HG02885 (cell line): ENCODE data around the gene MRPL52.
A peak's percentile ranks its signal among the peaks of the same experiment; 100 is the strongest.
"Not testable (repeated sequence)": the region's sequence is repeated elsewhere in the genome, so short reads cannot be mapped to it uniquely, and the experiment has no call there.

ENCODE experiments used
- ATAC-seq: cut with Tn5 transposase; IDR thresholded peaks from one replicate; pipeline ENCODE4 v1.9.1; 2021; ENCODE audit warnings: mild to moderate bottlenecking; ENCODE audit not compliant: unreplicated experiment, poor library complexity

MRPL52 gene

DNA sequence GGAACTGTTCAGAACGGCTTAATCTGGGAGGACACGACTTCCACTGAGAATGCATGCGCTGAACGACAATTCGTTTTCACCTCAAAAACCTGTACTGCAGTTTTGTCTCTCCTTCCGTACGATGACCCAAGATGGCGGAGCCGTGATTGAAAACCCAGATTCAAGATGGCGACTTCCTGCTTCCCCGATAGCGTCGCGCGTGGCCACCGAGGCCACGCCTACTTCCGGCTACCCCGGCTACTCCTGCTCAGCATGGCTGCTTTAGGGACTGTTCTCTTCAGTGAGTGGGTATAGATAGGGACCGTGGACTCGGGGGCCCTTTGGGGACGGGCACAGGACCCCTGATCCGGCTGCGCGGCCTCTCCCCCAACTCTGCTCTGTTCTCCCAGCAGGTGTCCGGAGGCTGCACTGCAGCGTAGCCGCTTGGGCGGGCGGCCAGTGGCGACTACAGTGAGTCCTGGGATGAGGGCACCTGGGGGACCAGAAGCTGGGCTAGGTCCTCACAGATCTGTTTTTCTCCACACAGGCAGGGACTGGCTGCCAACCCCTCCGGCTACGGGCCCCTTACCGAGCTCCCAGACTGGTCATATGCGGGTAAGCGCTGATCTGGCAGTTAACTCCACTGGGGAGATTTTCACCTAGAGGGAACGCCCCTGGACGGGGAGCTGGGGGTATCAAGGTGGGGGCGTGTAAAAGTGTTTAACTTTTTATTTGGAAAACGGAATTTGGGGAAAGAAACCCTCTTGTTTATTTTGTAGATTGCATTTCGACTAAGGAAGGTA is at the start of gene MRPL52:
TSS of gene MRPL52 (plus strand) at position 227 of the 782 bp plus-strand sequence. CDS start at position 253, 26 bp downstream.
- peak; percentile 95 for ATAC-seq

GRCh38 chr14:22780105-22780679 is 49.5 kb upstream of the MRPL52 start:
- ATAC-seq, result no peak

- ATAC-seq, result no peak
Observed at GRCh38 chr14:22780941-22781300, 48.8 kb upstream of the MRPL52 start.

- ATAC-seq, result no peak
Observed at GRCh38 chr14:22781301-22781991, 48.2 kb upstream of the MRPL52 start.

- no peak for ATAC-seq
Observed at GRCh38 chr14:22786685-22787084, 43.0 kb upstream of the MRPL52 start.

DNA sequence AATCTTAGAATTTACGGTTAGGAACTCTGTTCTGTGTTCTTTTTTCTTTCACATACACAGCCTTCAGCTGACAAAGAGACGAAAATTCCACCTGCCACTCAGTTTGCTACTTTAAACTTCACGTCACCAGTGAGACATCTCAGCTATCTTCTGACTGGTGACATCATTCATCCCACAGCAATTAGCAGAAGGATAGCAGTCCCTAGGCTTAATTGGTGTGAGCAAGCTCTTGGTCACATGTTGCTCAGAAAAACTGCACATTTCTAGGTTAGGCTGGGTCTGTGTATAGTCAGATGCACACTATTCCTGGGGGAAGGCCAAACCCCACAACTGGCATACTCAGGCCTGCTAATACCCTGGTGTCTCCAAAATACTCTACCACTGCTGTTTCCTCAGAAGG is 38.4 kb upstream of the MRPL52 start:
- ATAC-seq, result no peak

DNA sequence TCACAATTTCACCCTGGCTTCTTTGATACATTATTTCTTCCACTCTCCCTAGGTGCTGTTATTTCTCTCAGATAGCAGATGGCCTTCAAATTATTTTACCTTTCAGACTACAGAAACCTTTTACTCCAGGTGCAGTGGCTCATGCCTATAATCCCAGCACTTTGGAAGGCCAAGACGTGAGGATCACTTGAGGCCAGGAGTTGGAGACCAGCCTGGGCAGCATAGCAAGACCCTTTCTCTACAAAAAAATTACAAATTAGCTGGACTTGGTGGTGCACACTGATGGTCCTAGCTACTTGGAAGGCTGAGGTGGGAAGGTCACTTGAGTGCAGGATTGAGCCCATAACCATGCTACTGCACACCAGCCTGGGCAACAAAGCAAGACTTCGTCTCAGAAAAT is 37.5 kb upstream of the MRPL52 start:
- no peak for ATAC-seq

- not testable (repeated sequence) for ATAC-seq
Observed at GRCh38 chr14:22793550-22793949, 36.1 kb upstream of the MRPL52 start.

GRCh38 chr14:22793976-22794375 is 35.7 kb upstream of the MRPL52 start:
- no peak for ATAC-seq

DNA sequence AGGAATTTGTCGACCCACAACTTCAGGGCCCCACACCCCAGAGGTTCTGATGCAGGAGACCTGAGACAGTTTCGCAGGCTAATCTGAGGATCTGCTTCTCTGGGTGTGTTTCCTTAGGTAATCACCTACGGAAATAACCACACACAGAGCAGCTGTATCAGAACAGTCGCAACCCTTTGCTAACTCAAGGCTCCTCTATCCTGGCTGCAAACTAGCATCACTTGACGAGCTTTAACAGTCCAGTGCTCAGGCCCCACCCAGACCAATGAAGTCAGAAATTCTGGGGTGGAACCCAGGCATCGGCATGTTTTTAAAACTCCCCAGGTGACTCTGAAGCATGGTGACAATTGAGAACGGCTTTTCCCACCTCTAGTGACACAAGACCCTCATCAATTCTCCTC is 35.1 kb upstream of the MRPL52 start:
- ATAC-seq, result peak; percentile 67

DNA sequence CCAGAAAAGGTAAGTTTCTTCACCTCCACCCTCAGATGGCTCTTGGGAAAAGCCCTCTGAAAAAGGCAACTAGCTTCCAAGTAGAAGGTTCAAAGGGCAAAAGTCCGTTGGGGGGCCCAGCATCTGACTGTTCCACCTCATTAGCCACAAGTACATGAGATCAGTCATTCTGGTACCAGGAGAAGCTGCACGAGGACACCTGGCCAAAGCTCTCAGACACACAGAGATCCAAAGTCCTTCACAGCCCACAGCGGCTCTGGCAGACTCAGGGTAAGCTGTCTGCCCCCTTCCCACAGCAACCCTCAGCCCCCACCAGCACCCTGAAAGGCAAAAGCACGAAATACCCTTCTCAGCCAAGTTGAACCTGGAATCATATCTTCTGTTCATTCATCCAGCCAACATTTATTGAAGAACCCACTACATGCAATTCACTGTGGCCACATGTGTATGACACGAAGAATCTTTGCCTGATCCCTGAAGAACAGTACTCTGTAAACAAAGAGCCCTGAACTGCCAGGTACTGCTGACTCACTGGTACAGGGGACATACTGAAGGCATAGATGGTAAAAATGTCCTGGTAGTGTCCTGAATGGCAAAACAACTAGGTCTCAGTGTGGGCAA is 33.5 kb upstream of the MRPL52 start:
- peak; percentile 56 for ATAC-seq

DNA sequence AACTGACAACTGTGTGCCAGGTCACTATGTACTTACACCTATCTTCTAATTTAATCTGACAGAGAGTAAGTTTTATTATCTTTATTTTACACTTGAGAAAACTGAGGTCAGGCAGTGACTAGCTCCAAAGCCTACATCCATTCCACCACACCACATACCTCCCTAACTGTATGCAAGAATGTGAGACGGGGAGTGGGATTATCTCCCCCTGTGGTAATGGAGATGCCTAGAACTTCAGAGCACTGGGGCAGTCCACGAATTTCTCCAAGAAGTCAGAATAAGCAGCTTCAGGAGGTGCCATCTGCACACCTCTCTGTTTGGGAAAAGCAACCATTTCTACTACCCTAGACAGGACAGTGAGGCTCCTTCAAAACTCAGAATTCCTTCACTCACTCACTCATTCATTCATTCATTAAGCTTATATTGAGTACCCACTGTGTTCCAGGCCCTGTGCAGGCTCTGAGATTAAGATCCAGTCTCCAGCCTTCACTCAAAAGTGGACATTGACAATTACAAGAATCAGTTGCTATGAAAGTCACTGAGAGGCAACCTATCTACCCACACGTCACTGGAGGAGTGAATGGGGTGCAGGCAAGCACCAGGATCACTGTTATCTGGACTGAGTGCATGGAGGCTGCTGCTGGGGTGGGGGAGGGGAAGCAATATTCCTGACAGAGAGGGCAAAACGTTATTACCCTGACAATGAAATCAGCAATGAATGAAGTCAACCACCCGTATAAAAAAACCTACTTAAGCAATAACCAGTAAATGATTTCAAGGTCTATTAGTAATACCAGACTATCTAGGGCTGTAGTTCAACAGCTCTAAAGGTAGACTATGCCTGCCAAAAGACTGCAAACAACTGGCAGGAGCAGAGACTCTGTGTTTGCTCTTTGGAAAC is 32.4 kb upstream of the MRPL52 start:
- ATAC-seq, result no peak

- no peak for ATAC-seq
Observed at GRCh38 chr14:22798528-22798927, 31.2 kb upstream of the MRPL52 start.

GRCh38 chr14:22800346-22800745 is 29.3 kb upstream of the MRPL52 start:
- no peak for ATAC-seq

DNA sequence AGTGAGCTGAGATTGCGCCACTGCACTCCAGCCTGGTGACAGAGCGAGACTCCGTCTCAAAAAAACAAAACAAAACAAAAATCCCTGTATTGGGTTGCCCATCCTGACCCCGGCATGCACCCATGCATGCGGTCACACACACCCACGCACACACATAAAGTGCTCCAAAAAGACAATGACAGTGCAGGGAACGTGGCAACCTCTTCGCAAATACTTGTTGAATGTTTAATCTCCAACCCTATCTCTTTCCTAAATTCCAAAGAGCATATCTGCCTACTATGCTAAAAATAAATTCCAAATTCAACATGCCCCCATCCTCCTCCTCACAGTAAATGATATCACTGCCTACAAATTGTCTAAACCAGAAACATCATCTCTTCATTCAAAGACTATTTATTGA is 28.0 kb upstream of the MRPL52 start:
- ATAC-seq, result no peak

DNA sequence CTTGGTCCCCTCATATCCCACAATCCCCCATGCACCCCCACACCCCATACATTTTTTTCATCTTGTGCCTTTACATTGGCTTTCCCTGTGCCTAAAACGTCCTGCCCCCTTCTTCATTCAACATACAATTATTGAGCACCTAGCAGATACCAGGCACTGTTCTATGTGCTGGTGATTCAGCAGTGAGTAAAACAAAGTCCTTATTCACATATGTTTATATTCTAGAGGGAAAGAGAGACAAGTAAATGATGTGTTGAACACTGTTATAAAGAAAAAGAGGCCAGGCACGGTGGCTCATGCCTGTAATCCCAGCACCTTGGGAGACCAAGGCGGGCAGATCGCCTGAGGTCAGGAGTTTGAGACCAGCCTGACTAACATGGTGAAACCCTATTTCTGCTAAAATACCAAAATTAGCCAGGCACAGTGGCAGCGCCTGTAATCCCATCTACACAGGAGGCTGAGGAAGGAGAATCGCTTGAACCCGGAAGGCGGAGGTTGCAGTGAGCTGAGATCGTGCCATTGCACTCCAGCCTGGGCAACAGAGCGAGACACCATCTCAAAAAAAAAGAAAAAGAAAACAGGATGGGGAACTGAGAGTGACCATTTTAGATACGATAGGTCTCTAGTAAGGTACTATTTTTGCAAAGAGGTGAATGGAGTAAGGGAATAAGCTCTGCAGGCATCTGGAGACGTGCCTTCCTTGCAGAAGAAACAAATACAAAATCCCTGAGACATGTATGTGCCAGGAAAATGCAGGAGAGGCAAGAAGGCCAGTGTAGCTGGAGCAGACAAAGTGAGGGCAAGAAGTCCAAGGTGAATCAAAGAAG is 26.6 kb upstream of the MRPL52 start:
- ATAC-seq, result peak; percentile 60

DNA sequence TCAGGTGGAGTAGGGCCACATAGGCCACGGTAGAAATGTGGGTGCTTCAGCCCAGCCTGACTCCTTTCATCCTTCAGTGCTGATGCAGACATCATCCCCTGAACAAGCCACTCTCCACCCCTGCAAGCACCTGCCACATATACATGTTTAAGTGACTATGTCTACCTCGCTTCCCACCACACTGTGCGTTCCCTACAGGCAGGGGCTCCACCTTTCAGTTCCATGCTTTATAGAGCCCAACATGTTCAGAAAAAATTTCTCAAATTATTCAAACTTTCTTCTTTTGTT is 26.1 kb upstream of the MRPL52 start:
- ATAC-seq, result peak; percentile 57

DNA sequence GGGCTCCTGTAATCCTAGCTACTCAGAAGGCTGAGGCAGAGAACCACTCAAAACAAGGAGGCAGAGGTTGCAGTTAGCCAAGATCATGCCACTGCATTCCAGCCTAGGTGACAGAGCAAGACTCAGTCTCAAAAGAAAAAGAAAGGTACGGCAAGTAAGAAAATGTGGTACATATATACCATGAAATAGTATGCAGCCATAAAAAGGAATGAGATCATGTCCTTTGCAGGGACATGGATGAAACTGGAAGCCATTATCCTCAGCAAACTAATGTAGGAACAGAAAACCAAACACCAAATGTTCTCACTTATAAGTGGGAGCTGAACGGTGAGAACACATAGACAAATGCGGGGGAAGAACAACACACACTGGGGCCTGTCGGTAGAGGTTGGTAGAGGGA is 24.5 kb upstream of the MRPL52 start:
- not testable (repeated sequence) for ATAC-seq

- no peak for ATAC-seq
Observed at GRCh38 chr14:22807432-22808087, 22.1 kb upstream of the MRPL52 start.
